Lung (tissue), 16 donors: ENCODE results near the gene RTEL1. TPM values are rescaled to one million over a fixed set of nuclear protein-coding genes. Genes with fewer than 3 reads are reported as not detected.

ENCODE experiments used
- ATAC-seq: fragments of 200-7000 bp; cut with Tn5 transposase; one replicate; pipeline ENCODE4 v1.9.1; 2020; ENCODE audit warnings: moderate number of reproducible peaks; ENCODE audit not compliant: insufficient read depth, low FRiP score
- DNase-seq, 3 donors: peaks; one replicate each; pipeline ENCODE4 v3.0.0-alpha.2; 2013 to 2017
- H3K27ac ChIP-seq, 2 donors: one replicate each; pipeline ENCODE4 v1.5.1; 2013; ENCODE audit warnings: mild to moderate bottlenecking in 2 of 2, moderate library complexity in 2 of 2, control low read depth in 1 of 2, inconsistent platforms in 1 of 2, low read depth in 1 of 2, low read length in 1 of 2
- H3K27me3 ChIP-seq, 3 donors: one replicate each; pipeline ENCODE4 v1.5.1; 2013; ENCODE audit warnings: low read length in 2 of 3; ENCODE audit not compliant: control insufficient read depth in 3 of 3, insufficient read depth in 3 of 3
- H3K36me3 ChIP-seq, 4 donors: one replicate each; pipeline ENCODE4 v1.5.1; 2013; ENCODE audit warnings: low read length in 4 of 4, mild to moderate bottlenecking in 1 of 4, moderate library complexity in 1 of 4; ENCODE audit not compliant: control insufficient read depth in 4 of 4, insufficient read depth in 4 of 4
- H3K4me1 ChIP-seq, 5 donors: one replicate each; pipeline ENCODE4 v1.5.1; 2013; ENCODE audit warnings: low read length in 5 of 5, mild to moderate bottlenecking in 2 of 5, moderate library complexity in 1 of 5; ENCODE audit not compliant: control insufficient read depth in 5 of 5, insufficient read depth in 5 of 5
- H3K4me3 ChIP-seq: one replicate; pipeline ENCODE4 v1.5.1; 2013; ENCODE audit warnings: mild to moderate bottlenecking, control low read depth, moderate library complexity
- H3K9ac ChIP-seq, 2 donors: one replicate each; pipeline ENCODE4 v1.5.1; 2013; ENCODE audit warnings: low read length in 2 of 2, control low read depth in 1 of 2; ENCODE audit not compliant: insufficient read depth in 1 of 2
- H3K9me3 ChIP-seq, 4 donors: one replicate each; pipeline ENCODE4 v1.5.1; 2013; ENCODE audit warnings: low read length in 3 of 4, mild to moderate bottlenecking in 1 of 4, moderate library complexity in 1 of 4; ENCODE audit not compliant: control insufficient read depth in 4 of 4, insufficient read depth in 3 of 4
- WGBS, 2 donors: extraction: QIAGEN DNeasy Blood & Tissue Kit; methylation state at CpG; one replicate each; pipeline ENCODE4 v1.1.7; 2013; 5-methylcytosine and 5-hydroxymethylcytosine counted together
- long read RNA-seq, 5 donors: transcript quantifications; one replicate each; lab custom pipeline, GENCODE V29; 2026
- polyA plus RNA-seq, 2 donors: library from polyadenylated mRNA; stranded (reverse); fragments of 200-250 nt; gene quantifications; one replicate each; pipeline ENCODE4 v1.2.1, GENCODE V29; 2013
- total RNA-seq, 2 donors: library from RNA; depleted of rRNA in 1 of 2; stranded (reverse); fragments of >200 nt in 1 of 2; gene quantifications; one replicate each; pipeline ENCODE4 v1.2.1, GENCODE V29; 2014 to 2021
- TF ChIP-seq, protein P1 (sequence below): IDR thresholded peaks from 2 replicates; pipeline ENCODE4 v1.5.1; 2012; ENCODE audit warnings: mild to moderate bottlenecking; ENCODE audit errors: control extremely low read depth, extremely low read depth
- donor health status: control.
- donor health status: control.
- donor health status: Bipolar disorder and iron deficiency.
- donor health status: healthy.
- donor health status: DM: yes; HTN: yes; CAD: no.

Gene RTEL1, protein sequence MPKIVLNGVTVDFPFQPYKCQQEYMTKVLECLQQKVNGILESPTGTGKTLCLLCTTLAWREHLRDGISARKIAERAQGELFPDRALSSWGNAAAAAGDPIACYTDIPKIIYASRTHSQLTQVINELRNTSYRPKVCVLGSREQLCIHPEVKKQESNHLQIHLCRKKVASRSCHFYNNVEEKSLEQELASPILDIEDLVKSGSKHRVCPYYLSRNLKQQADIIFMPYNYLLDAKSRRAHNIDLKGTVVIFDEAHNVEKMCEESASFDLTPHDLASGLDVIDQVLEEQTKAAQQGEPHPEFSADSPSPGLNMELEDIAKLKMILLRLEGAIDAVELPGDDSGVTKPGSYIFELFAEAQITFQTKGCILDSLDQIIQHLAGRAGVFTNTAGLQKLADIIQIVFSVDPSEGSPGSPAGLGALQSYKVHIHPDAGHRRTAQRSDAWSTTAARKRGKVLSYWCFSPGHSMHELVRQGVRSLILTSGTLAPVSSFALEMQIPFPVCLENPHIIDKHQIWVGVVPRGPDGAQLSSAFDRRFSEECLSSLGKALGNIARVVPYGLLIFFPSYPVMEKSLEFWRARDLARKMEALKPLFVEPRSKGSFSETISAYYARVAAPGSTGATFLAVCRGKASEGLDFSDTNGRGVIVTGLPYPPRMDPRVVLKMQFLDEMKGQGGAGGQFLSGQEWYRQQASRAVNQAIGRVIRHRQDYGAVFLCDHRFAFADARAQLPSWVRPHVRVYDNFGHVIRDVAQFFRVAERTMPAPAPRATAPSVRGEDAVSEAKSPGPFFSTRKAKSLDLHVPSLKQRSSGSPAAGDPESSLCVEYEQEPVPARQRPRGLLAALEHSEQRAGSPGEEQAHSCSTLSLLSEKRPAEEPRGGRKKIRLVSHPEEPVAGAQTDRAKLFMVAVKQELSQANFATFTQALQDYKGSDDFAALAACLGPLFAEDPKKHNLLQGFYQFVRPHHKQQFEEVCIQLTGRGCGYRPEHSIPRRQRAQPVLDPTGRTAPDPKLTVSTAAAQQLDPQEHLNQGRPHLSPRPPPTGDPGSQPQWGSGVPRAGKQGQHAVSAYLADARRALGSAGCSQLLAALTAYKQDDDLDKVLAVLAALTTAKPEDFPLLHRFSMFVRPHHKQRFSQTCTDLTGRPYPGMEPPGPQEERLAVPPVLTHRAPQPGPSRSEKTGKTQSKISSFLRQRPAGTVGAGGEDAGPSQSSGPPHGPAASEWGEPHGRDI (N-terminal part only)
- total RNA-seq (10 to 100 TPM; 19.7 to 45.8 TPM), polyA plus RNA-seq (10 to 100 TPM; 12.4 to 15.6 TPM)
- long read RNA-seq, donor 1, partial matches to known transcripts, result 0 of 1 reads
- long read RNA-seq, donor 1, other reads (novel, unspliced or antisense), result 0 of 1 reads
- long read RNA-seq, donor 2, result 0 reads
- long read RNA-seq, donor 3, result 0 reads
- long read RNA-seq, donor 4, result 0 reads
- long read RNA-seq, donor 5, result 0 reads

DNA sequence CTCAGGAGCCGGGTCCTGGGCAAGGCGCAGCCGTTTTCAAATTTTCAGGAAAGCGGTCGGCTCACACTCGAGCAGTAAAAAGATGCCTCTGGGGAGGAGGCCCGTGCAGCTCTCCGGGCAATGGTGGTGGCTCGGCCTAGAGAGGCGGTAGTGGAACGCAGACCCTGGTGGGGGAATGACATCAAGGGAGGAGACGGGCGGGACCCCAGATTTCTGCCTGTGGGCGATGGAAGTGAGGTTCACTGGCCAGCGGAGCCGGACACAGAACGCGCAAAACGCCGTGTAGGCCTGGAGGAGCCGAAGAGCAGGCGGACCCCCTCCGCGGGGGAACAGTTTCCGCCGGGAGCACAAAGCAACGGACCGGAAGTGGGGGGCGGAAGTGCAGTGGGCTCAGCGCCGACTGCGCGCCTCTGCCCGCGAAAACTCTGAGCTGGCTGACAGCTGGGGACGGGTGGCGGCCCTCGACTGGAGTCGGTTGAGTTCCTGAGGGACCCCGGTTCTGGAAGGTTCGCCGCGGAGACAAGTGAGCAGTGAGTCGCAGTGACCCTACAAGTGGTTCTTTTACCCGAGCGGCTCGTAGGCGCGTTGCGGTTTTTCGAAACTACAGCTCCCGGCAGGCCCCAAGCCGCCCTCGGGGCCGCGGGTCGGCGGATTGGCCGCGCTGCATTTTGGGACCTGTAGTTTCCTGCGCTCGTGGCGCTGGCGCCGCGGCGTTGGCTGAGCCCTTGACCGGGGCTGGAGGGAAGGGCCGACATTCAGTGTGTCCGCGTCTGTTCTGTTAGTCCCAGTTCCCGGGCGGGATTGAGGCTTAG is at the start of gene RTEL1:
TSS of gene RTEL1 (plus strand) at position 376 of the 812 bp plus-strand sequence. CDS start 1,091 bp downstream, outside the sequence.
- Histone ChIP-seq H3K9me3 (no peaks in the 10 kb centered on the region), H3K27me3 (no peaks in the 10 kb centered on the region), H3K4me3 (peak within 1 kb of the TSS; percentile 73), H3K27ac (peak within 1 kb of the TSS; percentile 86 to 90), H3K4me1 (peaks cover 0 to 30% (median 14%) of the 10 kb centered on the region in 5 donors), H3K36me3 (peaks cover 0 to 24% (median 10%) of the 10 kb centered on the region in 4 donors), H3K9ac (peak within 1 kb of the TSS in 1 of 2 donors; percentile 1)
- TF ChIP-seq, protein P1, sequence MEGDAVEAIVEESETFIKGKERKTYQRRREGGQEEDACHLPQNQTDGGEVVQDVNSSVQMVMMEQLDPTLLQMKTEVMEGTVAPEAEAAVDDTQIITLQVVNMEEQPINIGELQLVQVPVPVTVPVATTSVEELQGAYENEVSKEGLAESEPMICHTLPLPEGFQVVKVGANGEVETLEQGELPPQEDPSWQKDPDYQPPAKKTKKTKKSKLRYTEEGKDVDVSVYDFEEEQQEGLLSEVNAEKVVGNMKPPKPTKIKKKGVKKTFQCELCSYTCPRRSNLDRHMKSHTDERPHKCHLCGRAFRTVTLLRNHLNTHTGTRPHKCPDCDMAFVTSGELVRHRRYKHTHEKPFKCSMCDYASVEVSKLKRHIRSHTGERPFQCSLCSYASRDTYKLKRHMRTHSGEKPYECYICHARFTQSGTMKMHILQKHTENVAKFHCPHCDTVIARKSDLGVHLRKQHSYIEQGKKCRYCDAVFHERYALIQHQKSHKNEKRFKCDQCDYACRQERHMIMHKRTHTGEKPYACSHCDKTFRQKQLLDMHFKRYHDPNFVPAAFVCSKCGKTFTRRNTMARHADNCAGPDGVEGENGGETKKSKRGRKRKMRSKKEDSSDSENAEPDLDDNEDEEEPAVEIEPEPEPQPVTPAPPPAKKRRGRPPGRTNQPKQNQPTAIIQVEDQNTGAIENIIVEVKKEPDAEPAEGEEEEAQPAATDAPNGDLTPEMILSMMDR, result no peak
- WGBS, 2 donors, result 2 to 3% methylated on average over 73 of the region's 73 CpGs
- DNase-seq (peak; percentile 93 to 96 (median 95)), ATAC-seq (peak; percentile 95)

DNA sequence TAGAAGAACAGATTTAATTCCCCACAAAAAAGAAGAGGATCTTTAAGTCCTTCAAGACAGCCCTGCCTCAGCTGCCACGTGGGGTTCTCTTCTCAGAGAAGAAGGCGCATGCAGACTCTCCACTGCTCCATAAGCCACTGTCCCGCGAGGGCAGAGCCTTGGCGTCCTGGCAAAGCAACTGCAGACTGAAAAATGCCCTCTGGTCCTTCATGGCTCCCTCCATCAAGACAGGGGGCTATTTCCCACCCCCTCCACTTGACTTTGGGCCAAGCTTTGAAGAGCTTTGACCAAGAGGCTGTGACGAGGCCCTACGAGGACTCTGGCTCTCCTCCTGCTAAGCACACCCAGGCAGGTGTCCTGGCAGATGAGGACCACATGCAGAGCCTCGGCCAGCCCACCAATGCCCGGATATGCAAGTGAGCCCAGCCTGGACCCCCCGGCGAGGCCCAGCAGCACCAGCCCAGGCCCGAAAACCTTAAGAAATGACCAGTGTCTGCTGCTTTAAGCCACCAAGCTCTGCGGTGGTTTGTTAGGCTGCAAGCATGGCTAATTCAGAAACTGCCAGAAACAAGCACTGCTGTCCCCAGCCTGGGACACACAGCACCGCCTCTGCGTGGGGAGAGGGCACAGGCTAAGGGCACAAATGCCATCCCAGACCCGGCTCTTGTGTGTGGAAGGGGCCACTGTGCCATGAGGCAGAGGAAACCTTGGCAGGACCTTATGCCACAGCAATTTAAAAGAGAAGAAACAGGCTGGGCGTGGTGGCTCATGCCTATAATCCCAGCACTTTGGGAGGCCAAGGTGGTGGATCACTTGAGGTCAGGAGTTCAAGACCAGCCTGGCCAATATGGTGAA is 47.3 kb upstream of the RTEL1 start:
- 89 to 91% methylated on average over 17 of the region's 17 CpGs for WGBS, 2 donors
- Histone ChIP-seq H3K27ac (no peak overlapping the region), H3K9ac (no peak overlapping the region), H3K4me3 (no peak overlapping the region), H3K9me3 (no peaks in the 10 kb centered on the region), H3K36me3 (peaks cover 0 to 12% (median 4%) of the 10 kb centered on the region in 4 donors), H3K4me1 (no peaks in the 10 kb centered on the region), H3K27me3 (no peaks in the 10 kb centered on the region)
- DNase-seq, result no peak
- TF ChIP-seq, protein P1, result no peak
- ATAC-seq, result no peak
